Keratinocyte (primary cell): ENCODE data around the gene CCDC12. TPM values are rescaled to one million over a fixed set of nuclear protein-coding genes. Genes with fewer than 3 reads are reported as not detected.

ENCODE experiments used
- DNase-seq: peaks from one replicate; pipeline ENCODE4 v3.0.0-alpha.2; 2011; ENCODE audit warnings: low read depth, missing footprints, low spot score
- FAIRE-seq: peaks from 2 replicates; lab custom pipeline; 2011; peaks lifted over from hg19 to GRCh38; lab: Jason Lieb, UNC
- H2AFZ ChIP-seq: 2 replicates; pipeline ENCODE4 v1.6.0; 2012; ENCODE audit warnings: low read length, control low read depth, inconsistent platforms; ENCODE audit not compliant: control insufficient read depth
- H3K27ac ChIP-seq: 2 replicates; pipeline ENCODE4 v1.5.1; 2011; ENCODE audit warnings: low read length; ENCODE audit not compliant: control insufficient read depth, insufficient read depth
- H3K27me3 ChIP-seq: 3 replicates; pipeline ENCODE4 v1.6.0; 2011; ENCODE audit warnings: low read length; ENCODE audit not compliant: control insufficient read depth, insufficient read depth; ENCODE audit errors: extremely low read depth
- H3K36me3 ChIP-seq, 2 experiments: 2 replicates in 1 of 2; 3 replicates in 1 of 2; pipeline ENCODE4 v1.5.1; 2011; ENCODE audit warnings: low read length in 2 of 2, mild to moderate bottlenecking in 1 of 2; ENCODE audit not compliant: control insufficient read depth in 2 of 2, insufficient read depth in 2 of 2; ENCODE audit errors: extremely low read depth in 1 of 2
- H3K4me1 ChIP-seq: 3 replicates; pipeline ENCODE4 v1.5.1; 2011; ENCODE audit warnings: low read length; ENCODE audit not compliant: control insufficient read depth, insufficient read depth; ENCODE audit errors: extremely low read depth
- H3K4me2 ChIP-seq: 3 replicates; pipeline ENCODE4 v1.6.0; 2011; ENCODE audit warnings: low read depth, low read length; ENCODE audit not compliant: control insufficient read depth, insufficient read depth; ENCODE audit errors: extremely low read depth
- H3K4me3 ChIP-seq, 3 experiments: fragments of 200-600 bp in 1 of 3; sonication (generic) in 1 of 3; 2 replicates in 2 of 3; 3 replicates in 1 of 3; pipeline ENCODE4 v1.5.1; 2011 to 2016; ENCODE audit warnings: low read length in 3 of 3, mild to moderate bottlenecking in 3 of 3, control low read depth in 2 of 3, inconsistent platforms in 1 of 3, low read depth in 1 of 3, mixed read lengths in 1 of 3, mixed run types in 1 of 3, moderate library complexity in 1 of 3; ENCODE audit not compliant: control insufficient read depth in 2 of 3, insufficient read depth in 2 of 3; ENCODE audit errors: extremely low read depth in 1 of 3
- H3K79me2 ChIP-seq: 2 replicates; pipeline ENCODE4 v1.6.0; 2012; ENCODE audit warnings: low read length; ENCODE audit not compliant: control insufficient read depth, insufficient read depth
- H3K9ac ChIP-seq: 3 replicates; pipeline ENCODE4 v1.6.0; 2011; ENCODE audit warnings: low read length; ENCODE audit not compliant: control insufficient read depth, insufficient read depth; ENCODE audit errors: extremely low read depth
- H3K9me1 ChIP-seq: 3 replicates; pipeline ENCODE4 v1.6.0; 2011; ENCODE audit warnings: low read length; ENCODE audit not compliant: control insufficient read depth, insufficient read depth; ENCODE audit errors: extremely low read depth
- H3K9me3 ChIP-seq: 2 replicates; pipeline ENCODE4 v1.5.1; 2012; ENCODE audit warnings: low read depth, low read length; ENCODE audit not compliant: control insufficient read depth
- H4K20me1 ChIP-seq: 3 replicates; pipeline ENCODE4 v1.6.0; 2011; ENCODE audit warnings: low read length; ENCODE audit not compliant: control insufficient read depth, insufficient read depth; ENCODE audit errors: extremely low read depth
- CTCF ChIP-seq, 3 experiments: IDR thresholded peaks in 1 of 3; conservative IDR thresholded peaks in 1 of 3; optimal IDR thresholded peaks in 1 of 3; 2 replicates in 2 of 3; 3 replicates in 1 of 3; pipeline versions ENCODE3 to v1.5.1; 2011; ENCODE audit warnings: low read length in 3 of 3, mild to moderate bottlenecking in 3 of 3, moderate library complexity in 2 of 3, control low read depth in 1 of 3, inconsistent platforms in 1 of 3; ENCODE audit not compliant: insufficient read depth in 2 of 3; ENCODE audit errors: extremely low read depth in 1 of 3
- EZH2 ChIP-seq: IDR thresholded peaks from one replicate; pipeline ENCODE4 v1.6.1; 2012; ENCODE audit warnings: inconsistent platforms, mild to moderate bottlenecking, low read length, moderate library complexity
- dilution Hi-C: fragments of 300-500 bp; cut with MboI; formaldehyde crosslinking; loops from one replicate; pipeline ENCODE4 v1.7.0; 2020; ENCODE audit warnings: low sequenced_read_pairs; ENCODE audit not compliant: extremely low pct_ligation_motif_present
- polyA plus RNA-seq, 5 experiments: library from polyadenylated mRNA; depleted of rRNA in 3 of 5; stranded (reverse) in 3 of 5; stranded (forward) in 1 of 5; unstranded in 1 of 5; fragments of >200 nt; gene quantifications; 1 replicate in 1 of 5; 2 replicates in 3 of 5; 3 replicates in 1 of 5; pipeline versions ENCODE4 v1.2.1 to v1.2.3, GENCODE V29; 2011 to 2012; ENCODE audit warnings: missing spikeins in 2 of 5, low read depth in 1 of 5, low replicate concordance in 1 of 5

CCDC12 gene
- polyA plus RNA-seq, 1 donor (not counting 4 experiments of a cell fraction or from before 2014, with no cell fraction given): 27.5 TPM

GRCh38 chr3:46882377-46883053, 94.0 kb downstream of the CCDC12 start:
- H3K36me3 ChIP-seq: no peaks in the 10 kb centered on the region
- H3K79me2 ChIP-seq: no peaks in the 10 kb centered on the region
- H3K9ac ChIP-seq: no peak overlapping the region
- H3K9me1 ChIP-seq: no peaks in the 10 kb centered on the region
- DNase-seq: no peak
- TF ChIP-seq CTCF (optimal IDR thresholded peaks at IDR 0.05 in 1 of 3, IDR thresholded peaks at IDR 0.05 in 1 of 3, conservative IDR thresholded peaks at IDR 0.05 in 1 of 3; ENCODE audit: extremely low read depth in 1 of 3, insufficient read depth in 2 of 3, low read length in 3 of 3) (no peak), EZH2 (peak; percentile 100)
- no peaks in the 10 kb centered on the region for H3K9me3 ChIP-seq
- no peaks in the 10 kb centered on the region for H4K20me1 ChIP-seq
- no peak overlapping the region for H3K27ac ChIP-seq
- dilution Hi-C loops: no loop called here
- FAIRE-seq: no peak
- peaks cover 59% of the 10 kb centered on the region for H3K27me3 ChIP-seq
- H2AFZ ChIP-seq: peak overlapping the region; percentile 26
- H3K4me1 ChIP-seq: no peaks in the 10 kb centered on the region
- peak overlapping the region; percentile 66 for H3K4me2 ChIP-seq
- H3K4me3 ChIP-seq: peak overlapping the region; percentile 7 to 65 (median 60)

- Histone ChIP-seq H3K36me3 (no peaks in the 10 kb centered on the region), H3K9me1 (no peaks in the 10 kb centered on the region), H3K4me1 (no peaks in the 10 kb centered on the region), H3K79me2 (no peaks in the 10 kb centered on the region), H2AFZ (no peak overlapping the region), H3K9ac (no peak overlapping the region), H4K20me1 (no peaks in the 10 kb centered on the region), H3K4me3 (peak overlapping the region in 1 of 3 experiments; percentile 60), H3K9me3 (no peaks in the 10 kb centered on the region), H3K4me2 (peak overlapping the region; percentile 66), H3K27me3 (peaks cover 59% of the 10 kb centered on the region), H3K27ac (no peak overlapping the region)
- DNase-seq: no peak
- dilution Hi-C loops: no loop called here
- TF ChIP-seq CTCF (optimal IDR thresholded peaks at IDR 0.05 in 1 of 3, IDR thresholded peaks at IDR 0.05 in 1 of 3, conservative IDR thresholded peaks at IDR 0.05 in 1 of 3; ENCODE audit: extremely low read depth in 1 of 3, insufficient read depth in 2 of 3, low read length in 3 of 3) (no peak), EZH2 (peak; percentile 66)
- no peak for FAIRE-seq
These were observed 94.8 kb downstream of the CCDC12 start for GRCh38 chr3:46881596-46882376.
